HG02763 (cell line): Measurements from ENCODE around the gene ARHGAP40.
"Not testable (repeated sequence)": the region's sequence is repeated elsewhere in the genome, so short reads cannot be mapped to it uniquely, and the experiment has no call there.

Source experiments
- ATAC-seq: cut with Tn5 transposase; IDR thresholded peaks from one replicate; pipeline ENCODE4 v1.9.1; 2021; ENCODE audit warnings: mild to moderate bottlenecking, moderate library complexity; ENCODE audit not compliant: unreplicated experiment

ARHGAP40 gene

GRCh38 chr20:38586181-38586525, 15.5 kb upstream of the ARHGAP40 start:
- no peak for ATAC-seq

- ATAC-seq, result no peak
These were observed 13.3 kb upstream of the ARHGAP40 start for GRCh38 chr20:38588303-38588702.

- no peak for ATAC-seq
These were observed 12.3 kb upstream of the ARHGAP40 start for GRCh38 chr20:38589351-38589750.

GRCh38 chr20:38589967-38590675, 11.5 kb upstream of the ARHGAP40 start:
- ATAC-seq, result no peak

- no peak for ATAC-seq
These were observed 10.7 kb upstream of the ARHGAP40 start for GRCh38 chr20:38590676-38591473.

- no peak for ATAC-seq
These were observed 9.9 kb upstream of the ARHGAP40 start for GRCh38 chr20:38591474-38592410.

- ATAC-seq, result not testable (repeated sequence)
These were observed 9.2 kb upstream of the ARHGAP40 start for GRCh38 chr20:38592411-38592790.

GRCh38 chr20:38594281-38594680, 7.3 kb upstream of the ARHGAP40 start:
- ATAC-seq, result not testable (repeated sequence)

- ATAC-seq, result not testable (repeated sequence)
These were observed 5.7 kb upstream of the ARHGAP40 start for GRCh38 chr20:38595886-38596285.

- ATAC-seq, result no peak
These were observed 2.2 kb upstream of the ARHGAP40 start for GRCh38 chr20:38599410-38599882.

- ATAC-seq, result no peak
These were observed 1.6 kb upstream of the ARHGAP40 start for GRCh38 chr20:38600057-38600456.

GRCh38 chr20:38602185-38602581, 574 bp downstream of the ARHGAP40 start:
- no peak for ATAC-seq

- ATAC-seq, result no peak
These were observed 1.7 kb downstream of the ARHGAP40 start for GRCh38 chr20:38603286-38603685.

- no peak for ATAC-seq
These were observed 3.3 kb downstream of the ARHGAP40 start for GRCh38 chr20:38604873-38605303.

GRCh38 chr20:38607351-38607750, 5.7 kb downstream of the ARHGAP40 start:
- ATAC-seq, result no peak

GRCh38 chr20:38608188-38608587, 6.6 kb downstream of the ARHGAP40 start:
- ATAC-seq, result no peak

- ATAC-seq, result no peak
These were observed 8.2 kb downstream of the ARHGAP40 start for GRCh38 chr20:38609815-38610214.

GRCh38 chr20:38610521-38610920, 8.9 kb downstream of the ARHGAP40 start:
- ATAC-seq, result no peak

- ATAC-seq, result no peak
These were observed 11.3 kb downstream of the ARHGAP40 start for GRCh38 chr20:38612751-38613515.

GRCh38 chr20:38615283-38615682, 13.7 kb downstream of the ARHGAP40 start:
- ATAC-seq, result no peak
